HG03558 (cell line): Measurements from ENCODE around the gene GNAT2.

Source experiments
- ATAC-seq: cut with Tn5 transposase; IDR thresholded peaks from one replicate; pipeline ENCODE4 v1.9.1; 2021; ENCODE audit warnings: moderate number of reproducible peaks; ENCODE audit not compliant: unreplicated experiment; ENCODE audit errors: extremely low read depth

Gene GNAT2

DNA sequence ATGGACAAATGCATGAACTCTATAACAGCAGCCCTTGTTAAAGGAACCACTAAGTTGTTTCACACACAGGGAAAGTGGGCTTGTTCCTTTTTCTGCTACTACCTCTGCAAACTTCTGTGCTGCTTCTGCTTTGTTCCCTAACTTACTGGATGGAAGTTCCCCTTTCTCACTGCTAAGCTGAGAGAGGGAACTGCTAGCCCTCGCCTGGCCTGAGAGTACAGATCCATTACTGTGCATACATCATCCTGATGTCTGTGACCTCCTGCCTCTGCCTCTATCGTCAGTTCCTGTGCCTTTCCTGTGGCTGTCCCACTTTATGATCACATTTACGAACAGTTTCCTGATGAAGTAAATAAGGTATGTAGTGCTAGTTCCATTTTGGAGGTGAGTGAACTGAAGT, 3.5 kb downstream of the GNAT2 start:
- ATAC-seq = no peak

- ATAC-seq = no peak
Measured at GRCh38 chr1:109613361-109614147, 5.9 kb downstream of the GNAT2 start.

GRCh38 chr1:109611308-109611990, 8.0 kb downstream of the GNAT2 start:
- no peak for ATAC-seq

- no peak for ATAC-seq
Measured at GRCh38 chr1:109610609-109611307, 8.7 kb downstream of the GNAT2 start.

GRCh38 chr1:109609881-109610280, 9.5 kb downstream of the GNAT2 start:
- ATAC-seq = no peak

GRCh38 chr1:109605381-109605780, 14.0 kb downstream of the GNAT2 start:
- no peak for ATAC-seq

GRCh38 chr1:109603229-109603628, 16.2 kb downstream of the GNAT2 start:
- ATAC-seq = no peak

DNA sequence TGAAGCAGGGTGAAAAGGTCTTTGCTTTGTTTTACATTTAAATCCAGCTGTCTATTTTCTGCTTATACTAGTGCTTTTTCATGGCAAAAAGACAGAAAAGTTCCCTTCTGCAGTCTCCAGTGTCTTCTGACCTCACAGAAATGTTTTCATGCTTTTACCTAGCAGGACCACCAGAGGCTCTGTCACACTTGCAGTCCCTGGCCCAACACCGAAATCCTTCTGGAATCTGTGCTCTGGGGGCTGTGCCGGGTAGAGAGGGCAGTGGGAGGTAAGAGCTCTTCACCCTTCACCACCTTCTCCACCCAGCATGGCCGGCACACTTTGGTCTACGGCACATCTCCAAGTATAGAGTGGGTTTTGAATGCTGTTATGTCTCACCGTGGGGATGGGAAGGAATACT, 20.8 kb downstream of the GNAT2 start:
- ATAC-seq = no peak

GRCh38 chr1:109598156-109598555, 21.3 kb downstream of the GNAT2 start:
- no peak for ATAC-seq

DNA sequence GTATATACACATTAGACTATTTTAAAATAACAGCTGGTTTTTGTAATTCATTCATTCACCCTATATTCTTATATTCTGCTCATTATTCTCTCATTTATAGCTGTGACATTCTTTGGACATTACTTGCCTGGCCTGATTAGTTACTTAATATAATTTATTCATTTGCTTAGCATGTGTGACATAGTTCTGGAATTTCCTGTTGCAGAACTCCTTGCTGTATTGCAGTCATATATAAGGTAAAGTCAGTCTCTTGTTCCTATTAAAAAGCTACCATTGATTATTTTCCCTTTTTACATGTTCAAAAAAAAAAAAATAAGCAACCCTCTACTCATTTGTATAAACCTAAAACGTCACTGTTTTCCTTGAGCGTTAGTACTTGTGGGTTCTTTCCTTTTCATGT, 23.9 kb downstream of the GNAT2 start:
- no peak for ATAC-seq

DNA sequence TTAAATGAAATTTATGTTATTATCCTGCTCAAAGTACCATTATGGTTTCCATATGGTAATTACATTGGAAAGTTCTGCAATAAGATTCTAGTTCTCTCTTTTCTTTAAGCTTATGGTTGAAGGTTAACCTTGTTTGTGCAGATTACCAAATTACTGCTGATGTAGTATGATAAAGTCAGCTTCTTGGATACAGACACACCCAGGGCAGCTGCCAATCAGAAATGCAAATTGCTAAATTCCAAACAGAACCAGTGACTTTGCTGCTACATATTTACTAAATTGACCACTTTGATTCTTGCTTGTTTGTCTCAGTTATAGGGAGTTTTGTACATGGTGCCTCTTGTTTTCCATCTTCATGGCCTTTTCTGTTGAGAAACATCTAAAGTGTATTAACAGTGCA, 26.5 kb downstream of the GNAT2 start:
- no peak for ATAC-seq

- ATAC-seq = no peak
Measured at GRCh38 chr1:109589679-109590078, 29.7 kb downstream of the GNAT2 start.

DNA sequence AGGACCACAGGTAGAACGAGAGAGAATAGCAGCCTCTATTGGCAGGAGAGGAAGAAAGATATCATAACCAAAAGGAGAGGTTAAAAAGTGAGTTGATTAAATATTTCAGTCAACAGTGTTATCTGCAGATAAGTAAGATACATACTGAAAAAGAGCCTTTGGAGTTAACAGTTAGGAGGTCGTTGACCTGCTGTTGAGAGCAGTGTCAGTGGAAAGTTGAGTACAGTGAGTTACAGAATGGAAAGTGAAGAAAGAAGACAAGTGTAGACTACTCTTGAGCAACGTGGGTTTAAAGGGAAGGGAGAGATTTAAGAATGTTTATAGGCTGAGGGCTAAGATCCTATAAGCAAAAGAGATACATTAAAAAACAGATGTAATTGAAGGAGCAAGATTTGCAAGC, 30.2 kb downstream of the GNAT2 start:
- no peak for ATAC-seq

DNA sequence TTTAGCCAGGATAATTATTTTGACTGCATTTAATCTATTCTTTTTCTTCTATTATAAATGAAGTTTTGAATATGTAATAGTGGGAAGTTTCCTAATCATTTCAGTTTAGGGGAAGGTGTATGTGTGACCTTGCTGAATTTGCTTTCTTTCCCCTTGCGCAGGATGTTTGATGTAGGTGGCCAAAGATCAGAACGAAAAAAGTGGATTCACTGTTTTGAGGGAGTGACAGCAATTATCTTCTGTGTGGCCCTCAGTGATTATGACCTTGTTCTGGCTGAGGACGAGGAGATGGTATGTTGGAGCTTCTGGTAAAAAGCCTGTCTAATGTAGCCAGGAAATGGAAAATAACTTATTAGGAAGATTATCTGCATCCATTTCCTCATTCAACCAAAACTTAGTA, 33.4 kb downstream of the GNAT2 start:
- no peak for ATAC-seq

DNA sequence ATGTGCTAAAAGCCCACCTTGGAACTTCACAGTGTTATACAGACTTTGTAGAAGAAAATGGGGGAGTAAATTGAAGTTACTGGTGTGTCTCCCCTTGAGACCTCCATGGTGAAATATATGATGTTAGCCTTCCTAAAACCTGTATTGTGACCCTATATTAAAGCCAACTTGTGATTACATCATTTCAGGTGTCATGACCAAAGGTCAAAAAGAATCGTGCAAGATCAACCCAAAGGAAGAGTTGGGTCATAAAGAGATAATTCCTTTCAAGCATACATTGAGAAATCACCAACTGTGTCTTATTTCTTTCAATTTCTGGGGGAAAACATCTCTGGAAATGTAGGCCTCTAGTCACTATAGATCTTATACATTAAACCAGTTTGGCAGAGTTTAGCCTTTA, 34.6 kb downstream of the GNAT2 start:
- ATAC-seq = no peak

DNA sequence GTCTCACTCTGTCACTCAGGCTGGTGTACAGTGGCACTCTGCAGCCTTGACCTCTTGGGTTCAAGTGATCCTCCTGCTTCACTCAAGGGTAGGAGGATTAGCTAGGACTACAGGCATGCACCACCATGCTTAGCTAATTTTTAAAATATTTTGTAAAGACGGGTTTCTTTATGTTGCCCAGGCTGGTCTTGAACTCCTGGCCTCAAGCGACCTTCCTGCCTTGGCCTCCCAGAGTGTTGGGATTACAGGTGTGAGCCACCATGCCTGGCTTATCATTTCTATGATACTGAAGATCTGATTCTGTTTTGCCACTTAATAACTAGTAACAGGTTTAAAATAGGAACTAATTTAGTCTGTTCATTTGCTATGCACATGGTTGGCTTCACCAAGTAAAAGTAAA, 37.4 kb downstream of the GNAT2 start:
- no peak for ATAC-seq

DNA sequence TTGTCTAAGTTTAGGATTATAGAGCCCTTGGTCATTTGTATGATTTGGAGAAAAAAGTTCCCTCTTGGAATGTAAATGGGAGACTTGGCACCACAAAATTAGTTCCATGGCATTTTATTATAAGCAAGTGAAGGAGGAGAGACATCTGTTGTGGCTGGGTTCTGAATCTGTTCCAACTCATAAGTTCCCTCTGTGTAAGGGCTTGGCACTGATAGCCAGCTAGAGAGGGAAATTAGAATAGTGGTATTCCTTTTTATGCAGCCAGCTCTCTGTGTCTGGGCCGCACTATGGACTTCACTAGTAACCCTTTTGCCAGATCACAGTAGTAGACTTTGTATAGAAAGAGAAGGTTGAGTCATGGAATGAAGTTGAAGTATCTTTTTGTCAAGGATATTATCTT, 39.9 kb downstream of the GNAT2 start:
- no peak for ATAC-seq

GRCh38 chr1:109578947-109579443, 40.4 kb downstream of the GNAT2 start:
- no peak for ATAC-seq

DNA sequence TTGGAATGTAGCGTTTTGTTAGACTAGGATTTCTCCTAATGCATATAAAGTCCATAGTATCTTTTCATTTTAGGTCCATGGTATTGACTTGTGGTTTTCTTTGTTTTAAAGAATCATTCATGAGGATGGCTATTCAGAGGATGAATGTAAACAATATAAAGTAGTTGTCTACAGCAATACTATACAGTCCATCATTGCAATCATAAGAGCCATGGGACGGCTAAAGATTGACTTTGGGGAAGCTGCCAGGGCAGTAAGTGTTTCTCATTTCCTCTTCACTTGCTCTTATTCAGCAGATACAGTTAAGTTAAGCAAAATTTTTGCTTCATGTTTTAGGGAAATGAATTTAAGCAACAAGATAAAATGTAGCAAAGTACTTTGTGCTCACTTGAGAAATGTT, 45.6 kb downstream of the GNAT2 start:
- ATAC-seq = no peak

- no peak for ATAC-seq
Measured at GRCh38 chr1:109570414-109570813, 49.0 kb downstream of the GNAT2 start.

DNA sequence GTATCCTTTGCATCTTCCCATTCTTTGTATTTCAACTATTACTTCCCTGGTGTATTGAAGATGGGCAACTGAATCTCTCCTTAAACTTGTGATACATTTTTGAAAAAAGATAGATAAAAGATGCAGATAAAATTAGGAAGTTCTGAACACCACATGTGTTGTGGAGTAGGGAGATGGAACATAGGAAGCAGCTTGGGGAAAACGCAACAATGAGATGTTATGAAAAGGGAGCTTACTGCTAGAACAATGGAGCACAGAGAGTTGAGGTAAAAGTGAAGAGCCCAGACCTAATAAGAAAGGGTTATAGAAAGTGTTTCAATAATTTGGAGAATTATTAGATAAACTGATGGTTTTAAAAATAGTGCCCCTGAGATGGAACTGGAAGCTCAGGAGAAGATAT, 50.1 kb downstream of the GNAT2 start:
- ATAC-seq = no peak
